Uterus (tissue), 4 donors: ENCODE data around the gene ATP6V1B1. TPM values are rescaled to one million over a fixed set of nuclear protein-coding genes. Genes with fewer than 3 reads are reported as not detected.

Source experiments
- DNase-seq, 2 donors: peaks; one replicate each; pipeline ENCODE4 v3.0.0-alpha.2; 2019 to 2020
- H3K27ac ChIP-seq, 2 donors: fragments of 200-600 bp; sonication (generic); 1 replicate in 1 of 2; 2 replicates in 1 of 2; pipeline ENCODE4 v1.5.1; 2016 to 2018
- H3K27me3 ChIP-seq, 2 donors: fragments of 200-600 bp; sonication (generic); one replicate each; pipeline ENCODE4 v1.5.1; 2018 to 2019; ENCODE audit warnings: control low read depth in 1 of 2
- H3K36me3 ChIP-seq, 2 donors: fragments of 200-600 bp; sonication (generic); one replicate each; pipeline ENCODE4 v1.5.1; 2019; ENCODE audit warnings: control low read depth in 1 of 2
- H3K4me1 ChIP-seq, 2 donors: fragments of 200-600 bp; sonication (generic); one replicate each; pipeline ENCODE4 v1.5.1; 2018 to 2019; ENCODE audit warnings: control low read depth in 1 of 2
- H3K4me3 ChIP-seq, 2 donors: fragments of 200-600 bp; sonication (generic); 1 replicate in 1 of 2; 2 replicates in 1 of 2; pipeline ENCODE4 v1.5.1; 2018 to 2019; ENCODE audit warnings: mild to moderate bottlenecking in 1 of 2
- H3K9me3 ChIP-seq, 2 donors: fragments of 200-600 bp; sonication (generic); one replicate each; pipeline ENCODE4 v1.5.1; 2019; ENCODE audit warnings: control low read depth in 1 of 2
- POLR2A ChIP-seq, 2 donors: fragments of 450-650 bp; IDR thresholded peaks; one replicate each; pipeline ENCODE4 v1.6.1; 2016; ENCODE audit warnings: antibody characterized with exemption in 2 of 2, mild to moderate bottlenecking in 1 of 2, moderate library complexity in 1 of 2
- intact Hi-C: fragments of 100-400 bp; cut with DNase I; formaldehyde crosslinking; loops from one replicate; pipeline ENCODE4 v1.15.1; 2023; ENCODE audit warnings: low total_unique reads
- total RNA-seq, 4 donors: library from RNA; depleted of rRNA in 3 of 4; stranded (reverse); fragments of >200 nt in 3 of 4; gene quantifications; one replicate each; pipeline versions ENCODE4 v1.1.0 to v1.2.4, GENCODE V29; 2014 to 2023
- TF ChIP-seq, protein P1 (sequence below), 4 experiments: fragments of 200-600 bp in 2 of 4; fragments of 450-650 bp in 2 of 4; sonication (generic) in 2 of 4; IDR thresholded peaks; one replicate each; pipeline ENCODE4 v1.5.1; 2016 to 2019; ENCODE audit warnings: antibody characterized with exemption in 4 of 4, mild to moderate bottlenecking in 2 of 4, moderate library complexity in 1 of 4
- donor health status: DM: yes; HTN: yes; CAD: no.

Gene ATP6V1B1
- total RNA-seq, 4 donors from 2014 or later, result 3.4 to 3.7 TPM; not detected in 2

- DNase-seq, result no peak
- Histone ChIP-seq H3K27ac (no peak overlapping the region), H3K36me3 (no peaks in the 10 kb centered on the region), H3K4me3 (no peak overlapping the region), H3K4me1 (no peaks in the 10 kb centered on the region), H3K27me3 (no peaks in the 10 kb centered on the region), H3K9me3 (no peaks in the 10 kb centered on the region)
- TF ChIP-seq POLR2A (IDR thresholded peaks at IDR 0.05), result no peak
- TF ChIP-seq, protein P1, sequence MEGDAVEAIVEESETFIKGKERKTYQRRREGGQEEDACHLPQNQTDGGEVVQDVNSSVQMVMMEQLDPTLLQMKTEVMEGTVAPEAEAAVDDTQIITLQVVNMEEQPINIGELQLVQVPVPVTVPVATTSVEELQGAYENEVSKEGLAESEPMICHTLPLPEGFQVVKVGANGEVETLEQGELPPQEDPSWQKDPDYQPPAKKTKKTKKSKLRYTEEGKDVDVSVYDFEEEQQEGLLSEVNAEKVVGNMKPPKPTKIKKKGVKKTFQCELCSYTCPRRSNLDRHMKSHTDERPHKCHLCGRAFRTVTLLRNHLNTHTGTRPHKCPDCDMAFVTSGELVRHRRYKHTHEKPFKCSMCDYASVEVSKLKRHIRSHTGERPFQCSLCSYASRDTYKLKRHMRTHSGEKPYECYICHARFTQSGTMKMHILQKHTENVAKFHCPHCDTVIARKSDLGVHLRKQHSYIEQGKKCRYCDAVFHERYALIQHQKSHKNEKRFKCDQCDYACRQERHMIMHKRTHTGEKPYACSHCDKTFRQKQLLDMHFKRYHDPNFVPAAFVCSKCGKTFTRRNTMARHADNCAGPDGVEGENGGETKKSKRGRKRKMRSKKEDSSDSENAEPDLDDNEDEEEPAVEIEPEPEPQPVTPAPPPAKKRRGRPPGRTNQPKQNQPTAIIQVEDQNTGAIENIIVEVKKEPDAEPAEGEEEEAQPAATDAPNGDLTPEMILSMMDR (IDR thresholded peaks at IDR 0.05), result no peak
- intact Hi-C loops, result no loop called here
Observed at GRCh38 chr2:70938586-70938950, 2.9 kb downstream of the ATP6V1B1 start.

- no peaks in the 10 kb centered on the region for H3K4me1 ChIP-seq
- no peaks in the 10 kb centered on the region for H3K36me3 ChIP-seq
- H3K27ac ChIP-seq, result no peak overlapping the region
- intact Hi-C loops, result no loop called here
- no peak overlapping the region for H3K4me3 ChIP-seq
- TF ChIP-seq, protein P1 (IDR thresholded peaks at IDR 0.05), result no peak
- no peak for TF ChIP-seq POLR2A (IDR thresholded peaks at IDR 0.05)
- H3K9me3 ChIP-seq, result no peaks in the 10 kb centered on the region
- DNase-seq, result no peak
- no peaks in the 10 kb centered on the region for H3K27me3 ChIP-seq
Observed at GRCh38 chr2:70939001-70939838, 3.5 kb downstream of the ATP6V1B1 start.

- H3K36me3 ChIP-seq, result no peaks in the 10 kb centered on the region
- no peaks in the 10 kb centered on the region for H3K27me3 ChIP-seq
- H3K4me3 ChIP-seq, result no peak overlapping the region
- H3K27ac ChIP-seq, result no peak overlapping the region
- TF ChIP-seq POLR2A (IDR thresholded peaks at IDR 0.05), result no peak
- TF ChIP-seq, protein P1 (IDR thresholded peaks at IDR 0.05), result no peak
- DNase-seq, result no peak
- intact Hi-C loops, result no loop called here
- H3K4me1 ChIP-seq, result no peaks in the 10 kb centered on the region
- H3K9me3 ChIP-seq, result no peaks in the 10 kb centered on the region
Observed at GRCh38 chr2:70939839-70940580, 4.3 kb downstream of the ATP6V1B1 start.

DNA sequence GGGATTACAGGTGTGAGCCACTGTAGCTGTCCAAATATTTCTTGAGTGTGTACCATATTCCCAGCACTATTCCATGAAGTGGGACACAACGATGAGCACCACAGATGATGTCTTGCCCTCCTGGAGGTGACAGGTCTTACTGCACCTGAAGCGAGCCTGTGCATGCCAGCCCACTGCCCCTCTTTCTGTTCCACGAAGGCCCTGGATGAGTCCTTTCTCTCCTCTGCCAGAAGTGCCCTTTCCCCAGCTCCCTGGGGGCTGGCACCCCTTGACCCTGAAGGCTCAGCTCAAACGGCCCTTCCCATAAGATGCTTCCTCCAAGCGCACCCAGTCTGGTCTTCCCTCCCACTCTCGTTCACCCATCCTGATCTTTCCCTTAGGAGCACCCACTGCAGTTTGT, 5.5 kb downstream of the ATP6V1B1 start:
- no peak overlapping the region for H3K4me3 ChIP-seq
- no peaks in the 10 kb centered on the region for H3K4me1 ChIP-seq
- DNase-seq, result no peak
- no peak for TF ChIP-seq POLR2A (IDR thresholded peaks at IDR 0.05)
- TF ChIP-seq, protein P1 (IDR thresholded peaks at IDR 0.05), result no peak
- no peak overlapping the region for H3K27ac ChIP-seq
- no peaks in the 10 kb centered on the region for H3K36me3 ChIP-seq
- no peaks in the 10 kb centered on the region for H3K27me3 ChIP-seq
- H3K9me3 ChIP-seq, result no peaks in the 10 kb centered on the region
- intact Hi-C loops, result no loop called here

DNA sequence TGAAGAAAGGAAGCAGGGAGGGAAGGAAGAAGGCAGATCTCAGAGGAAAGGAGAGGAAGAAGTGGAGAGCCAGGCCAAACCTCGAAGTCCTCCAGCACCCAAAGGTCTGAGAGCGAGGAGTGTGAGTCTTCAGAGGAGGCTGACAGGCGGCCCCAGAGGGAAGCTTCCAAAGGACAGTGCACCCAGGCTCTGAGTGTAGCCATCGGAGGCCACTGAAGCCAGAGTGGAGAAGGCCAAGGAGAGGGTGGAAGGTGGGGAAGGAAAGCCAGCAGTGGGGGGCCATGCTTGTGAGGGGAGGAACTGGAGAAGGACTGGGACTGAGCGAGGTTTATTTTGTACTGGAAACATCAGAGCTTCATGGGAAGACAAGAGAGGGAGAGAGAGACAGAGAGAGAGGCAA, 6.0 kb downstream of the ATP6V1B1 start:
- no peaks in the 10 kb centered on the region for H3K36me3 ChIP-seq
- no peaks in the 10 kb centered on the region for H3K4me1 ChIP-seq
- intact Hi-C loops, result no loop called here
- no peak for TF ChIP-seq POLR2A (IDR thresholded peaks at IDR 0.05)
- H3K4me3 ChIP-seq, result no peak overlapping the region
- H3K27ac ChIP-seq, result no peak overlapping the region
- no peaks in the 10 kb centered on the region for H3K9me3 ChIP-seq
- no peak for DNase-seq
- H3K27me3 ChIP-seq, result no peaks in the 10 kb centered on the region
